HL-60 (cell line): ENCODE measurements around the gene VPS13C.

ENCODE experiments used
- DNase-seq, 2 experiments: peaks; one replicate each; pipeline ENCODE4 v3.0.0-alpha.2; 2010 to 2020; ENCODE audit warnings: low read depth in 1 of 2, low spot score in 1 of 2
- H3K27ac ChIP-seq: fragments of 250-450 bp; sonication (Bioruptor Pico); replicated peaks from 2 replicates; pipeline ENCODE4 v1.5.1; 2020; ENCODE audit warnings: mild to moderate bottlenecking, moderate library complexity
- H3K27me3 ChIP-seq: fragments of 250-450 bp; sonication (Bioruptor Pico); 2 replicates; pipeline ENCODE4 v1.5.1; 2021; ENCODE audit warnings: mild to moderate bottlenecking, moderate library complexity; ENCODE audit not compliant: insufficient read depth, poor library complexity, severe bottlenecking
- H3K4me3 ChIP-seq: replicated peaks from 2 replicates; pipeline ENCODE4 v1.5.1; 2011; ENCODE audit warnings: mild to moderate bottlenecking, control low read depth, low read length; ENCODE audit not compliant: insufficient read depth
- CTCF ChIP-seq: IDR thresholded peaks from one replicate; pipeline ENCODE4 v1.5.1; 2011; ENCODE audit warnings: low read length, control low read depth, inconsistent platforms; ENCODE audit not compliant: insufficient read depth
- GABPA ChIP-seq: IDR thresholded peaks from 2 replicates; pipeline ENCODE4 v1.6.1; 2012; ENCODE audit warnings: low read depth
- POLR2AphosphoS5 ChIP-seq: IDR thresholded peaks from 2 replicates; pipeline ENCODE4 v1.6.1; 2012; ENCODE audit warnings: low read depth
- REST ChIP-seq: IDR thresholded peaks from 2 replicates; pipeline ENCODE4 v1.6.1; 2012; ENCODE audit warnings: low read depth; ENCODE audit not compliant: insufficient replicate concordance
- SPI1 ChIP-seq: IDR thresholded peaks from 2 replicates; pipeline ENCODE4 v1.6.1; 2012; ENCODE audit warnings: low read depth, mild to moderate bottlenecking, borderline replicate concordance

VPS13C gene

GRCh38 chr15:61871926-61872522, 188.2 kb downstream of the VPS13C start:
- no peak for DNase-seq

GRCh38 chr15:61869656-61870055, 190.6 kb downstream of the VPS13C start:
- no peak for DNase-seq

More at GRCh38 chr15:61871926-61872522, 188.2 kb downstream of the VPS13C start:
- Histone ChIP-seq H3K4me3 (no peak overlapping the region), H3K27ac (no peak overlapping the region), H3K27me3 (no peaks in the 10 kb centered on the region)
- TF ChIP-seq REST, result no peak
- TF ChIP-seq GABPA, result no peak
- peak; percentile 20 for TF ChIP-seq CTCF
- no peak for TF ChIP-seq SPI1
- TF ChIP-seq POLR2AphosphoS5, result no peak

More at GRCh38 chr15:61869656-61870055, 190.6 kb downstream of the VPS13C start:
- no peak overlapping the region for H3K4me3 ChIP-seq
- no peak overlapping the region for H3K27ac ChIP-seq
- H3K27me3 ChIP-seq, result no peaks in the 10 kb centered on the region
- TF ChIP-seq SPI1 (no peak), REST (no peak), GABPA (no peak), CTCF (no peak), POLR2AphosphoS5 (no peak)
